Endometrial microvascular endothelial cells (primary cell): ENCODE measurements around the gene PPEF2. TPM values are rescaled to one million over a fixed set of nuclear protein-coding genes. Genes with fewer than 3 reads are reported as not detected.

Experiments
- in situ Hi-C: cut with HindIII; loops from 2 replicates; pipeline ENCODE4 v1.10.0; 2017; ENCODE audit warnings: low sequenced_read_pairs, low pct_unique_long_range_greater_than_20kb; ENCODE audit errors: inconsistent ontology term
- total RNA-seq: library from RNA; depleted of rRNA; stranded (reverse); fragments of >200 nt; gene quantifications from one replicate; pipeline ENCODE4 v1.2.3, GENCODE V29; 2015; ENCODE audit errors: inconsistent ontology term

PPEF2 gene
- total RNA-seq, 1 donor from 2014 or later, result not detected

GRCh38 chr4:75843596-75843995, 58.7 kb downstream of the PPEF2 start:
- in situ Hi-C loops, result no loop called here

GRCh38 chr4:75841641-75842520, 60.4 kb downstream of the PPEF2 start:
- in situ Hi-C loops, result no loop called here

- in situ Hi-C loops, result no loop called here
Observed at GRCh38 chr4:75834772-75835154, 67.5 kb downstream of the PPEF2 start.

GRCh38 chr4:75834095-75834771, 68.0 kb downstream of the PPEF2 start:
- in situ Hi-C loops, result no loop called here

- in situ Hi-C loops, result no loop called here
Observed at GRCh38 chr4:75831856-75832405, 70.3 kb downstream of the PPEF2 start.

- in situ Hi-C loops, result no loop called here
Observed at GRCh38 chr4:75830906-75831305, 71.3 kb downstream of the PPEF2 start.

GRCh38 chr4:75823812-75824211, 78.4 kb downstream of the PPEF2 start:
- in situ Hi-C loops, result no loop called here

- in situ Hi-C loops, result no loop called here
Observed at GRCh38 chr4:75822416-75822815, 79.8 kb downstream of the PPEF2 start.

- in situ Hi-C loops, result no loop called here
Observed at GRCh38 chr4:75821966-75822365, 80.3 kb downstream of the PPEF2 start.

GRCh38 chr4:75821216-75821615, 81.0 kb downstream of the PPEF2 start:
- in situ Hi-C loops, result no loop called here

GRCh38 chr4:75820676-75821075, 81.6 kb downstream of the PPEF2 start:
- in situ Hi-C loops, result no loop called here

GRCh38 chr4:75820197-75820596, 82.1 kb downstream of the PPEF2 start:
- in situ Hi-C loops, result no loop called here

GRCh38 chr4:75819121-75819520, 83.1 kb downstream of the PPEF2 start:
- in situ Hi-C loops, result no loop called here

- in situ Hi-C loops, result no loop called here
Observed at GRCh38 chr4:75817901-75818300, 84.4 kb downstream of the PPEF2 start.

Other genes with a start within 250 kb of the PPEF2 start
- gene G3BP2, start 229.0 kb downstream of the PPEF2 start, total RNA-seq, result 174 TPM
- 64.7 TPM for gene USO1, start 177.9 kb downstream of the PPEF2 start, total RNA-seq
- gene NAAA, start 38.6 kb upstream of the PPEF2 start, total RNA-seq, result 122 TPM
- gene SDAD1, start 88.5 kb upstream of the PPEF2 start, total RNA-seq, result 26.7 TPM
- gene CXCL9, start 105.1 kb upstream of the PPEF2 start, total RNA-seq, result not detected
- gene CXCL10, start 121.0 kb upstream of the PPEF2 start, total RNA-seq, result 2.2 TPM
- gene CXCL11, start 133.6 kb upstream of the PPEF2 start, total RNA-seq, result 1.3 TPM
- gene ART3, start 172.3 kb upstream of the PPEF2 start, total RNA-seq, result not detected
- gene NUP54, start 245.9 kb upstream of the PPEF2 start, total RNA-seq, result 51.9 TPM